ENCODE results near the gene ALDH2.

ALDH2 gene

GRCh38 chr12:111785651-111786050, 18.9 kb downstream of the ALDH2 start:
- Mint-ChIP-seq H3K4me3 (no peak overlapping the region), H3K4me1 (peaks cover under 1% of the 10 kb centered on the region in 2 donors), H3K27me3 (no peaks in the 10 kb centered on the region), H3K27ac (no peak overlapping the region), H3K36me3 (peaks cover 7% of the 10 kb centered on the region in 2 donors), H3K9me3 (no peaks in the 10 kb centered on the region)
- no peak for DNase-seq
- ATAC-seq (replicated peaks): no peak

- no peak for DNase-seq
- Mint-ChIP-seq H3K9me3 (no peaks in the 10 kb centered on the region), H3K27ac (no peak overlapping the region), H3K36me3 (peaks cover 8 to 14% of the 10 kb centered on the region in 2 donors), H3K4me1 (no peaks in the 10 kb centered on the region), H3K4me3 (no peak overlapping the region), H3K27me3 (no peaks in the 10 kb centered on the region)
- peak; percentile 65 to 74 for ATAC-seq (replicated peaks)
These were observed 21.5 kb downstream of the ALDH2 start for GRCh38 chr12:111788178-111788654.

- H3K4me3 Mint-ChIP-seq: no peak overlapping the region
- DNase-seq (no peak), ATAC-seq (replicated peaks) (no peak)
- H3K9me3 Mint-ChIP-seq: no peaks in the 10 kb centered on the region
- H3K27me3 Mint-ChIP-seq: no peaks in the 10 kb centered on the region
- H3K36me3 Mint-ChIP-seq: peaks cover 8 to 14% of the 10 kb centered on the region in 2 donors
- H3K27ac Mint-ChIP-seq: no peak overlapping the region
- no peaks in the 10 kb centered on the region for H3K4me1 Mint-ChIP-seq
These were observed 23.0 kb downstream of the ALDH2 start for GRCh38 chr12:111789779-111790178.

GRCh38 chr12:111791507-111791906, 24.8 kb downstream of the ALDH2 start:
- Mint-ChIP-seq H3K4me1 (no peaks in the 10 kb centered on the region), H3K27me3 (no peaks in the 10 kb centered on the region), H3K27ac (no peak overlapping the region), H3K4me3 (no peak overlapping the region), H3K36me3 (peaks cover 4 to 12% of the 10 kb centered on the region in 2 donors), H3K9me3 (no peaks in the 10 kb centered on the region)
- DNase-seq: no peak
- no peak for ATAC-seq (replicated peaks)

DNA sequence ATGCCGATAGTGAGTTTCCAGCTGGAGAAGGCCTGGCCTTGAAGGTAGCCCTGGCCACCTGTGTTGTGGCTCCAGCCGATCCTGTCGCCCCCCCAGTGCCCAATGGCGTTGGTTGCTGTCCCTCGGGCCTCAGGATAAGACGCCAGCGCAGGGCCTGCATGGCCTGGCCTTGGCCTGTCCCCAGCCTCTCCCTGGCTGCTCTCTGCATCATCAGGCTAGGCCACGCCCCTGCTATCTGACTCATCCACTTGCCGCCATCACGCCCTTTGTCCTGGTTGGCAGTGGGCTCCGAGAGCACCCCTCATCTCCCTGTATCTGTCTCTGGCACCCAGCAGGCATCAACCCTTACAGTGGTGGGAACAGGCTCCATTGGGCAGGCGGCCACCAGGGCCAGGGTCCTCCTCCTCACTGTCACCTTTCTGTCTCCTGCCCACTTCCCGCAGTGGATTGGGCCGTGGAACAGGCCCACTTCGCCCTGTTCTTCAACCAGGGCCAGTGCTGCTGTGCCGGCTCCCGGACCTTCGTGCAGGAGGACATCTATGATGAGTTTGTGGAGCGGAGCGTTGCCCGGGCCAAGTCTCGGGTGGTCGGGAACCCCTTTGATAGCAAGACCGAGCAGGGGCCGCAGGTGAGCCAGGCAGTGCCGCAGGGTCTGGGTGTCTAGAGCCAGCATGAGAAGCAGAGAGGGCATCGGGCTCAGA, 25.6 kb downstream of the ALDH2 start:
- H3K27ac Mint-ChIP-seq: no peak overlapping the region
- no peaks in the 10 kb centered on the region for H3K9me3 Mint-ChIP-seq
- no peak overlapping the region for H3K4me3 Mint-ChIP-seq
- DNase-seq: no peak
- ATAC-seq (replicated peaks): no peak
- no peaks in the 10 kb centered on the region for H3K27me3 Mint-ChIP-seq
- peaks cover 4 to 12% of the 10 kb centered on the region in 2 donors for H3K36me3 Mint-ChIP-seq
- no peaks in the 10 kb centered on the region for H3K4me1 Mint-ChIP-seq

- Mint-ChIP-seq H3K27me3 (no peaks in the 10 kb centered on the region), H3K4me3 (no peak overlapping the region), H3K9me3 (no peaks in the 10 kb centered on the region), H3K36me3 (peaks cover 4 to 12% of the 10 kb centered on the region in 2 donors), H3K27ac (no peak overlapping the region), H3K4me1 (no peaks in the 10 kb centered on the region)
- ATAC-seq (replicated peaks) (no peak), DNase-seq (no peak)
These were observed 26.1 kb downstream of the ALDH2 start for GRCh38 chr12:111792856-111793235.

- Mint-ChIP-seq H3K9me3 (no peaks in the 10 kb centered on the region), H3K27me3 (no peaks in the 10 kb centered on the region), H3K4me3 (no peak overlapping the region), H3K36me3 (peaks cover 8 to 14% of the 10 kb centered on the region in 2 donors), H3K27ac (no peak overlapping the region), H3K4me1 (no peaks in the 10 kb centered on the region)
- no peak for ATAC-seq (replicated peaks)
- DNase-seq: no peak
These were observed 31.4 kb downstream of the ALDH2 start for GRCh38 chr12:111798182-111798581.

GRCh38 chr12:111799758-111800157, 33.0 kb downstream of the ALDH2 start:
- Mint-ChIP-seq H3K4me1 (no peaks in the 10 kb centered on the region), H3K27me3 (no peaks in the 10 kb centered on the region), H3K4me3 (no peak overlapping the region), H3K9me3 (no peaks in the 10 kb centered on the region), H3K27ac (no peak overlapping the region), H3K36me3 (peaks cover 8 to 13% of the 10 kb centered on the region in 2 donors)
- DNase-seq (no peak), ATAC-seq (replicated peaks) (no peak)

DNA sequence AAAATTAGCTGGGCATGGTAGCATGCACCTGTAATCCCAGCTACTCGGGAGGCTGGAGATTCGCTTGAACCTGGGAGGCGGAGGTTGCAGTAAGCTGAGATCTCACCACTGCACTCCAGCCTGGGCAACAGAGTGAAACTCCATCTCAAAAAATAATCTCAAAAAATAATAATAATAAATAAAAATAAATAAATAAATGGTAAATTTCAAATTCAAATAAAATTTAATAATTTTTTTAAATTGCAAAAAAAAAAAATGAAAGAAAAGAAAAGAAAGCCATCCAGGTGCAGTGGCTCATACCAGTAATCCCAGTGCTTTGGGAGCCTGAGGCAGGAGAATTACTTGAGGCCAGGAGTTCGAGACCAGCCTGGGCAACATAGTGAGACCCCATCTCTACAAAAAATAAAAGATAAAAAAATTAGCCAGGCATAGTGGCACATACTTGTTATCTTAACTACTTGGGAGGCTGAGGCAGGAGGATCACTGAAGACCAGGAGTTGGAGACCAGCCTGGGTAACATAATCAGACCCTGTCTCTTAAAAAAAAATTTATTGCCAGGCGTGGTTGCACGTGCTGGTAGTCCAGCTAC, 36.4 kb downstream of the ALDH2 start:
- no peak overlapping the region for H3K27ac Mint-ChIP-seq
- H3K36me3 Mint-ChIP-seq: peaks cover 8 to 10% of the 10 kb centered on the region in 2 donors
- H3K27me3 Mint-ChIP-seq: no peaks in the 10 kb centered on the region

DNA sequence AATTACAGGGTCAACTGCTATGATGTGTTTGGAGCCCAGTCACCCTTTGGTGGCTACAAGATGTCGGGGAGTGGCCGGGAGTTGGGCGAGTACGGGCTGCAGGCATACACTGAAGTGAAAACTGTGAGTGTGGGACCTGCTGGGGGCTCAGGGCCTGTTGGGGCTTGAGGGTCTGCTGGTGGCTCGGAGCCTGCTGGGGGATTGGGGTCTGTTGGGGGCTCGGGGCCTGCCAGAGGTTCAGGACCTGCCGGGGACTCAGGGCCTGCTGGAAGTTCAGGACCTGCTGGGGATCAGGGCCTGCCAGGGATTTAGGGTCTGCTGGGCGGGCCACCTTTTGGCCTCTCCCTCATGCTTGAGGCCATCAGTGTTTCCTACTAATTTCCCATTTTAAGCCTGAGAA, 37.1 kb downstream of the ALDH2 start:
- H3K27me3 Mint-ChIP-seq: no peaks in the 10 kb centered on the region
- no peaks in the 10 kb centered on the region for H3K9me3 Mint-ChIP-seq
- no peaks in the 10 kb centered on the region for H3K4me1 Mint-ChIP-seq
- H3K4me3 Mint-ChIP-seq: no peak overlapping the region
- peaks cover 6 to 7% of the 10 kb centered on the region in 2 donors for H3K36me3 Mint-ChIP-seq
- DNase-seq (no peak), ATAC-seq (replicated peaks) (no peak)
- no peak overlapping the region for H3K27ac Mint-ChIP-seq

More for the DNA sequence above, 36.4 kb downstream of the ALDH2 start:
- H3K4me3 Mint-ChIP-seq: no peak overlapping the region
- DNase-seq: no peak
- no peak for ATAC-seq (replicated peaks)
- H3K4me1 Mint-ChIP-seq: no peaks in the 10 kb centered on the region
- no peaks in the 10 kb centered on the region for H3K9me3 Mint-ChIP-seq

- Mint-ChIP-seq H3K4me1 (no peaks in the 10 kb centered on the region), H3K36me3 (peaks cover 0 to 3% of the 10 kb centered on the region in 2 donors), H3K27me3 (no peaks in the 10 kb centered on the region), H3K9me3 (no peaks in the 10 kb centered on the region), H3K4me3 (no peak overlapping the region), H3K27ac (no peak overlapping the region)
- ATAC-seq (replicated peaks): no peak
- DNase-seq: no peak
These were observed 39.6 kb downstream of the ALDH2 start for GRCh38 chr12:111806304-111806703.

DNA sequence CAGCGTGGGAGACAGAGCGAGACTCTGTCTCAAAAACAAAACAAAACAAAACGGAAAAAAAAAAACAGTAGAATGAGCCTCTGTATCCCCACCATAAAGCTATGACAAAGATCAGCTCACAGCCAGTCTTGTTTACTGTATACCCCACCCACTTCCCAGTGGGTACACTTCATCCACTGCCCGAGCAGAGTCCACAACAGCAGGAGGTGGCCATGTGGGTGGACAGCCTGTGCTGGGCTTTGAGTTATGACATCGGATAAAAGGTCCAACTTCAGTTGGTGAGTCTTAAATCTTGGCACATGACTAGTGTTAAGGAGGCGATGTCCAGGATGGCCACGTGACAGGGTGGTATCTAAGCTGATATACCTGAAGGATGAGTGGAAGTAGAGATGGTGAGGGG, 40.5 kb downstream of the ALDH2 start:
- ATAC-seq (replicated peaks) (no peak), DNase-seq (no peak)
- Mint-ChIP-seq H3K4me1 (no peaks in the 10 kb centered on the region), H3K4me3 (no peak overlapping the region), H3K27me3 (no peaks in the 10 kb centered on the region), H3K9me3 (no peaks in the 10 kb centered on the region), H3K27ac (no peak overlapping the region), H3K36me3 (peaks cover 0 to 3% of the 10 kb centered on the region in 2 donors)

DNA sequence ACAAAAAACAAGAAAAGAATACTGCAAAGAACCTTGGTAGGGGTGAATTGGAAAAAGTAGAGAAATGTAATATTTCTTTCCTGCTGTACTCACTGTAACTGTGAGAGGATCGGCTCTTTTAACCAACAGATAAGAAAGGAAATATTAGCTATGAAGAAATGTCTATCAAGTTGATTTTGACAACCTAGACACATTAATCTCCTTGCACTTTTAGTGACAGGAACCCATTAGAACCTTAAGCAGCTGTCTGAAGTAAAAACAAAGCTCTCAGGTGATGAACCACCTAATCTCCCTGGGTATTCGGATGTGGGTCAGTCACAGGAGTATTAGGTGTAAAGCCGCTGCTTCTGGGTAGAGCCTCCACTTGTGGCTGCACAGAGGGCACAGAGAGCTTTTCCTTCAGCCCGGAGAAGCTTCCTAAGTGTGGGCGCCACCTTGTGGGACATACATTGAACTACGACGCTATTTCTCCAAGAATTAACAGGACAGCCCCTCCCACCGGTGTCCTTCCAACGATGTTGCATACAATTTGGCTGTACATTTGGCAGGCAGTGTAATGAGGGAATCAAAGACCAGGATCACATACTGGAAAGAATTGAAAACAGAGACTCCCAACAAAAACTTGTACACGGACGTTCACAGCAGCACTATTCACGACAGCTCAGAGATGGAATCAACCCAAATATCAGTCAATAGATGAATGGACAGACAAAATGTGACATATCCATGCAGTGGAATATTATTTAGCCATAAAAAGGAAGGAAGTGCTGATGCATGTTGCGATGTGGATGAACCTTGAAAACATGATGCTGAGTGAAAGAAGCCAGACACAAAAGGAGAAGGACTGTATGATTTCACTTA, 46.4 kb downstream of the ALDH2 start:
- Mint-ChIP-seq H3K4me1 (peaks cover 7 to 12% of the 10 kb centered on the region in 2 donors), H3K4me3 (no peak overlapping the region), H3K36me3 (peaks cover 0 to 3% of the 10 kb centered on the region in 2 donors), H3K27ac (no peak overlapping the region), H3K9me3 (no peaks in the 10 kb centered on the region), H3K27me3 (peaks cover 5 to 12% of the 10 kb centered on the region in 2 donors)
- peak; percentile 57 for DNase-seq
- peak; percentile 92 to 93 for ATAC-seq (replicated peaks)

GRCh38 chr12:111816065-111816615, 49.4 kb downstream of the ALDH2 start:
- peaks cover 7 to 12% of the 10 kb centered on the region in 2 donors for H3K4me1 Mint-ChIP-seq
- no peak overlapping the region for H3K4me3 Mint-ChIP-seq
- no peak for DNase-seq
- H3K36me3 Mint-ChIP-seq: peaks cover 0 to 3% of the 10 kb centered on the region in 2 donors
- no peak for ATAC-seq (replicated peaks)
- H3K27ac Mint-ChIP-seq: no peak overlapping the region
- H3K9me3 Mint-ChIP-seq: no peaks in the 10 kb centered on the region
- H3K27me3 Mint-ChIP-seq: peaks cover 5 to 12% of the 10 kb centered on the region in 2 donors

Measured in stimulated activated naive B cell treated with anti-CD40 and anti-IgM and Interleukin-4, amounts not matched to agents 10 μg/mL and 1 μg/mL and 100 μg/mL, for 72 hours (primary cell).